ENCODE data around the gene KIF25. TPM values are rescaled to one million over a fixed set of nuclear protein-coding genes. Genes with fewer than 3 reads are reported as not detected.
"Not testable (repeated sequence)": the region's sequence is repeated elsewhere in the genome, so short reads cannot be mapped to it uniquely, and the experiment has no call there.

The KIF25 gene
- total RNA-seq, 1 experiment from 2014 or later = not detected

- no peak overlapping the region for H3K27ac Mint-ChIP-seq (ENCODE audit: low read depth, unreplicated experiment)
- DNase-seq (ENCODE audit: unreplicated experiment) = no peak
- CTCF ChIA-PET = no interaction called here
- no peaks in the 10 kb centered on the region for H3K36me3 Mint-ChIP-seq (ENCODE audit: insufficient read depth, unreplicated experiment)
- peaks cover 45% of the 10 kb centered on the region for H3K27me3 Mint-ChIP-seq (ENCODE audit: insufficient read depth, unreplicated experiment)
- H3K4me1 Mint-ChIP-seq (ENCODE audit: insufficient read depth, unreplicated experiment) = peaks cover 12% of the 10 kb centered on the region
- intact Hi-C loops (cut with micrococcal nuclease) = no loop called here
- POLR2A ChIA-PET = no interaction called here
- TF ChIP-seq CTCF (IDR thresholded peaks at IDR 0.05; ENCODE audit: unreplicated experiment) = no peak
- no peak overlapping the region for H3K4me3 Mint-ChIP-seq (ENCODE audit: unreplicated experiment)
- no TSS peak for BruUV-seq (replicated peaks)
- no peaks in the 10 kb centered on the region for H3K9me3 Mint-ChIP-seq (ENCODE audit: unreplicated experiment)
Measured at GRCh38 chr6:168001029-168001332, 3.5 kb downstream of the KIF25 start.

- POLR2A ChIA-PET; H3K4me3 Mint-ChIP-seq (ENCODE audit: unreplicated experiment); H3K27ac Mint-ChIP-seq (ENCODE audit: low read depth, unreplicated experiment); BruUV-seq (replicated peaks); H3K9me3 Mint-ChIP-seq (ENCODE audit: unreplicated experiment); H3K36me3 Mint-ChIP-seq (ENCODE audit: insufficient read depth, unreplicated experiment); CTCF ChIA-PET; DNase-seq (ENCODE audit: unreplicated experiment); intact Hi-C loops (cut with micrococcal nuclease): not testable (repeated sequence)
- Mint-ChIP-seq H3K27me3 (ENCODE audit: insufficient read depth, unreplicated experiment) (peaks cover 45% of the 10 kb centered on the region), H3K4me1 (ENCODE audit: insufficient read depth, unreplicated experiment) (peaks cover 12% of the 10 kb centered on the region)
Measured at GRCh38 chr6:168001514-168001913, 4.0 kb downstream of the KIF25 start.

- no peak overlapping the region for H3K27ac Mint-ChIP-seq (ENCODE audit: low read depth, unreplicated experiment)
- H3K36me3 Mint-ChIP-seq (ENCODE audit: insufficient read depth, unreplicated experiment) = no peaks in the 10 kb centered on the region
- H3K9me3 Mint-ChIP-seq (ENCODE audit: unreplicated experiment) = no peaks in the 10 kb centered on the region
- no peak for DNase-seq (ENCODE audit: unreplicated experiment)
- TF ChIP-seq CTCF (IDR thresholded peaks at IDR 0.05; ENCODE audit: unreplicated experiment) = no peak
- H3K4me1 Mint-ChIP-seq (ENCODE audit: insufficient read depth, unreplicated experiment) = peaks cover 20% of the 10 kb centered on the region
- H3K27me3 Mint-ChIP-seq (ENCODE audit: insufficient read depth, unreplicated experiment) = peaks cover 38% of the 10 kb centered on the region
- BruUV-seq (replicated peaks) = no TSS peak
- CTCF ChIA-PET = interaction anchor here (0.6 kb wide), 1 partner anchor 1434 kb away, joined by 4 read pairs; no protein-coding TSS in a partner anchor
- POLR2A ChIA-PET = no interaction called here
- intact Hi-C loops (cut with micrococcal nuclease) = no loop called here
- H3K4me3 Mint-ChIP-seq (ENCODE audit: unreplicated experiment) = no peak overlapping the region
Measured at GRCh38 chr6:168002804-168003203, 5.3 kb downstream of the KIF25 start.

- BruUV-seq (replicated peaks) = no TSS peak
- Mint-ChIP-seq H3K9me3 (ENCODE audit: unreplicated experiment) (no peaks in the 10 kb centered on the region), H3K27ac (ENCODE audit: low read depth, unreplicated experiment) (no peak overlapping the region), H3K4me3 (ENCODE audit: unreplicated experiment) (no peak overlapping the region), H3K36me3 (ENCODE audit: insufficient read depth, unreplicated experiment) (no peaks in the 10 kb centered on the region), H3K27me3 (ENCODE audit: insufficient read depth, unreplicated experiment) (peaks cover 29% of the 10 kb centered on the region), H3K4me1 (ENCODE audit: insufficient read depth, unreplicated experiment) (peaks cover 24% of the 10 kb centered on the region)
- TF ChIP-seq CTCF (IDR thresholded peaks at IDR 0.05; ENCODE audit: unreplicated experiment) = no peak
- no peak for DNase-seq (ENCODE audit: unreplicated experiment)
- intact Hi-C loops (cut with micrococcal nuclease) = no loop called here
- POLR2A ChIA-PET = no interaction called here
- CTCF ChIA-PET = no interaction called here
Measured at GRCh38 chr6:168004023-168004422, 6.6 kb downstream of the KIF25 start.

- intact Hi-C loops (cut with micrococcal nuclease) = no loop called here
- Mint-ChIP-seq H3K36me3 (ENCODE audit: insufficient read depth, unreplicated experiment) (no peaks in the 10 kb centered on the region), H3K4me1 (ENCODE audit: insufficient read depth, unreplicated experiment) (peaks cover 24% of the 10 kb centered on the region), H3K4me3 (ENCODE audit: unreplicated experiment) (no peak overlapping the region), H3K27me3 (ENCODE audit: insufficient read depth, unreplicated experiment) (peaks cover 29% of the 10 kb centered on the region), H3K9me3 (ENCODE audit: unreplicated experiment) (peaks cover 5% of the 10 kb centered on the region), H3K27ac (ENCODE audit: low read depth, unreplicated experiment) (peak overlapping the region; percentile 49)
- POLR2A ChIA-PET = no interaction called here
- no peak for DNase-seq (ENCODE audit: unreplicated experiment)
- BruUV-seq (replicated peaks) = no TSS peak
- no peak for TF ChIP-seq CTCF (IDR thresholded peaks at IDR 0.05; ENCODE audit: unreplicated experiment)
- CTCF ChIA-PET = no interaction called here
Measured at GRCh38 chr6:168004945-168005344, 7.5 kb downstream of the KIF25 start.
